ENCODE results near the gene ASCC3.

ASCC3 gene

GRCh38 chr6:100464162-100464851, 416.8 kb downstream of the ASCC3 start:
- TF ChIP-seq CTCF (conservative IDR thresholded peaks at IDR 0.05; ENCODE audit: low read depth, low read length), result no peak
- DNase-seq (ENCODE audit: low read depth), result no peak
- H3K4me3 ChIP-seq (ENCODE audit: low read depth, low read length), result no peak overlapping the region

GRCh38 chr6:100463630-100464161, 417.4 kb downstream of the ASCC3 start:
- no peak for DNase-seq (ENCODE audit: low read depth)
- TF ChIP-seq CTCF (conservative IDR thresholded peaks at IDR 0.05; ENCODE audit: low read depth, low read length), result no peak
- H3K4me3 ChIP-seq (ENCODE audit: low read depth, low read length), result no peak overlapping the region

- DNase-seq (ENCODE audit: low read depth), result no peak
- no peak overlapping the region for H3K4me3 ChIP-seq (ENCODE audit: low read depth, low read length)
- no peak for TF ChIP-seq CTCF (conservative IDR thresholded peaks at IDR 0.05; ENCODE audit: low read depth, low read length)
These were observed 418.2 kb downstream of the ASCC3 start for GRCh38 chr6:100462706-100463629.

GRCh38 chr6:100461917-100462705, 419.0 kb downstream of the ASCC3 start:
- H3K4me3 ChIP-seq (ENCODE audit: low read depth, low read length), result no peak overlapping the region

GRCh38 chr6:100461278-100461916, 419.7 kb downstream of the ASCC3 start:
- TF ChIP-seq CTCF (conservative IDR thresholded peaks at IDR 0.05; ENCODE audit: low read depth, low read length), result no peak
- no peak for DNase-seq (ENCODE audit: low read depth)
- H3K4me3 ChIP-seq (ENCODE audit: low read depth, low read length), result no peak overlapping the region

More at GRCh38 chr6:100461917-100462705, 419.0 kb downstream of the ASCC3 start:
- DNase-seq (ENCODE audit: low read depth), result no peak
- TF ChIP-seq CTCF (conservative IDR thresholded peaks at IDR 0.05; ENCODE audit: low read depth, low read length), result no peak

GRCh38 chr6:100460650-100461204, 420.4 kb downstream of the ASCC3 start:
- DNase-seq (ENCODE audit: low read depth), result no peak
- TF ChIP-seq CTCF (conservative IDR thresholded peaks at IDR 0.05; ENCODE audit: low read depth, low read length), result peak; percentile 39
- H3K4me3 ChIP-seq (ENCODE audit: low read depth, low read length), result no peak overlapping the region
